Right renal cortex interstitium (tissue), 3 donors: ENCODE results near the gene IFRD2. TPM values are rescaled to one million over a fixed set of nuclear protein-coding genes. Genes with fewer than 3 reads are reported as not detected.

Source experiments
- polyA plus RNA-seq, 3 donors: library from polyadenylated mRNA; unstranded; fragments of 120-200 nt; gene quantifications; one replicate each; pipeline ENCODE4 v1.2.1, GENCODE V29; 2013; ENCODE audit not compliant: insufficient read length in 3 of 3

Gene IFRD2
- polyA plus RNA-seq, 3 donors, result 35.0 to 39.1 (median 37.7) TPM

Other genes with a start within 250 kb of the IFRD2 start
- gene RBM5, start 203.5 kb downstream of the IFRD2 start, polyA plus RNA-seq, result 100 to 1,000 TPM; 234 to 272 (median 251) TPM
- 10 to 100 TPM; 67.4 to 80.1 (median 70.8) TPM for gene SEMA3F, start 137.1 kb downstream of the IFRD2 start, polyA plus RNA-seq
- not detected for gene GNAT1, start 100.8 kb downstream of the IFRD2 start, polyA plus RNA-seq
- gene SLC38A3, start 87.2 kb downstream of the IFRD2 start, polyA plus RNA-seq, result 10 to 100 TPM in 1 of 3 donors, 1 to 10 TPM in 2; 5.0 to 11.0 (median 6.8) TPM
- 100 to 1,000 TPM; 211 to 230 (median 220) TPM for gene GNAI2, start 56.2 kb downstream of the IFRD2 start, polyA plus RNA-seq
- gene SEMA3B, start 23.3 kb downstream of the IFRD2 start, polyA plus RNA-seq, result 10 to 100 TPM; 75.2 to 77.0 (median 76.3) TPM
- under 1 TPM; 0.42 to 0.54 (median 0.50) TPM for gene LSMEM2, start 13.3 kb downstream of the IFRD2 start, polyA plus RNA-seq
- 1 to 10 TPM; 2.9 to 3.2 (median 3.1) TPM for gene HYAL3, start 7.0 kb upstream of the IFRD2 start, polyA plus RNA-seq
- gene NAA80, start 7.0 kb upstream of the IFRD2 start, polyA plus RNA-seq, result 1 to 10 TPM; 7.6 to 8.6 (median 8.2) TPM
- gene HYAL1, start 11.1 kb upstream of the IFRD2 start, polyA plus RNA-seq, result 1 to 10 TPM; 6.3 to 7.1 (median 7.0) TPM
- 10 to 100 TPM; 62.7 to 74.3 (median 70.7) TPM for gene HYAL2, start 30.3 kb upstream of the IFRD2 start, polyA plus RNA-seq
- 10 to 100 TPM; 22.6 to 25.7 (median 24.5) TPM for gene TUSC2, start 35.8 kb upstream of the IFRD2 start, polyA plus RNA-seq
- gene RASSF1, start 48.4 kb upstream of the IFRD2 start, polyA plus RNA-seq, result 10 to 100 TPM; 16.1 to 17.0 (median 16.4) TPM
- 1 to 10 TPM; 3.3 to 4.1 (median 3.4) TPM for gene ZMYND10, start 53.3 kb upstream of the IFRD2 start, polyA plus RNA-seq
- gene NPRL2, start 58.3 kb upstream of the IFRD2 start, polyA plus RNA-seq, result 10 to 100 TPM; 31.0 to 35.2 (median 33.8) TPM
- gene CYB561D2, start 58.4 kb upstream of the IFRD2 start, polyA plus RNA-seq, result 10 to 100 TPM; 14.9 to 16.7 (median 15.6) TPM
- gene TMEM115, start 67.1 kb upstream of the IFRD2 start, polyA plus RNA-seq, result 10 to 100 TPM; 30.9 to 35.9 (median 32.3) TPM
- gene CACNA2D2, start 211.2 kb upstream of the IFRD2 start, polyA plus RNA-seq, result 10 to 100 TPM; 13.9 to 16.1 (median 14.0) TPM